Upper lobe of left lung (tissue), 6 donors: ENCODE data around the gene RASGEF1C. TPM values are rescaled to one million over a fixed set of nuclear protein-coding genes. Genes with fewer than 3 reads are reported as not detected.

Experiments used
- ATAC-seq, 2 donors: fragments of 200-7000 bp; cut with Tn5 transposase; one replicate each; pipeline ENCODE4 v1.9.1; 2022; ENCODE audit warnings: mild to moderate bottlenecking in 2 of 2, moderate library complexity in 2 of 2; ENCODE audit not compliant: low FRiP score in 2 of 2
- DNase-seq, 2 donors: peaks; one replicate each; pipeline ENCODE4 v3.0.0-alpha.2; 2019 to 2020
- H3K27ac ChIP-seq, 4 donors: fragments of 200-600 bp; sonication (generic); one replicate each; pipeline ENCODE4 v1.5.1; 2016 to 2019
- H3K27me3 ChIP-seq, 4 donors: fragments of 200-600 bp; sonication (generic); one replicate each; pipeline ENCODE4 v1.5.1; 2017 to 2019
- H3K36me3 ChIP-seq, 4 donors: fragments of 200-600 bp; sonication (generic); one replicate each; pipeline ENCODE4 v1.5.1; 2016 to 2019
- H3K4me1 ChIP-seq, 4 donors: fragments of 200-600 bp; sonication (generic); one replicate each; pipeline ENCODE4 v1.5.1; 2018 to 2019
- H3K4me3 ChIP-seq, 4 donors: fragments of 200-600 bp; sonication (generic); one replicate each; pipeline ENCODE4 v1.5.1; 2017 to 2019; ENCODE audit warnings: mild to moderate bottlenecking in 2 of 4, moderate library complexity in 1 of 4
- H3K9me3 ChIP-seq, 4 donors: fragments of 200-600 bp; sonication (generic); one replicate each; pipeline ENCODE4 v1.5.1; 2018 to 2019
- CTCF ChIP-seq, 6 experiments: fragments of 450-650 bp in 4 of 6; fragments of 200-600 bp in 2 of 6; sonication (generic) in 2 of 6; IDR thresholded peaks; one replicate each; pipeline ENCODE4 v1.5.1; 2016 to 2019; ENCODE audit warnings: antibody characterized with exemption in 6 of 6
- EP300 ChIP-seq, 4 donors: sonication (generic); formaldehyde crosslinking; IDR thresholded peaks; one replicate each; pipeline ENCODE4 v1.5.1; 2017; ENCODE audit warnings: antibody characterized with exemption in 4 of 4, control low read depth in 2 of 4
- POLR2A ChIP-seq, 4 donors: fragments of 450-650 bp; IDR thresholded peaks; one replicate each; pipeline ENCODE4 v1.5.1; 2016 to 2017; ENCODE audit warnings: antibody characterized with exemption in 4 of 4, mild to moderate bottlenecking in 2 of 4
- POLR2AphosphoS5 ChIP-seq, 2 donors: sonication (generic); formaldehyde crosslinking; IDR thresholded peaks; one replicate each; pipeline ENCODE4 v1.5.1; 2017; ENCODE audit warnings: antibody characterized with exemption in 2 of 2
- WGBS, 2 donors: methylation state at CpG; one replicate each; pipeline ENCODE4 v1.1.5; 2017 to 2018; 5-methylcytosine and 5-hydroxymethylcytosine counted together
- total RNA-seq, 6 donors: library from RNA; depleted of rRNA in 4 of 6; stranded (reverse); fragments of >200 nt in 4 of 6; gene quantifications; one replicate each; pipeline versions ENCODE4 v1.1.0 to v1.2.1, GENCODE V29; 2016 to 2021
- donor health status: DM: no; HTN: no; CAD: no; lungs with moderate emphysema.
- donor health status: DM: no; HTN: yes; CAD: no; lungs with severe emphysema.

RASGEF1C gene
- total RNA-seq, 6 donors from 2014 or later = not detected

- Histone ChIP-seq H3K36me3 (no peaks in the 10 kb centered on the region), H3K27ac (no peak overlapping the region), H3K4me1 (peaks cover 0 to 6% (median 2%) of the 10 kb centered on the region in 4 donors), H3K27me3 (no peaks in the 10 kb centered on the region), H3K9me3 (peaks cover 0 to 7% (median 2%) of the 10 kb centered on the region in 4 donors), H3K4me3 (no peak overlapping the region)
- DNase-seq (no peak), ATAC-seq (no peak)
- TF ChIP-seq POLR2A (IDR thresholded peaks at IDR 0.05) (no peak), EP300 (IDR thresholded peaks at IDR 0.05) (no peak), CTCF (IDR thresholded peaks at IDR 0.05) (no peak), POLR2AphosphoS5 (IDR thresholded peaks at IDR 0.05) (no peak)
- WGBS, 2 donors = 69 to 71% methylated on average over 21 to 23 of the region's 23 CpGs
Observed at GRCh38 chr5:180179442-180180420, 29.3 kb downstream of the RASGEF1C start.

- no peak for TF ChIP-seq CTCF (IDR thresholded peaks at IDR 0.05)
- TF ChIP-seq POLR2A (IDR thresholded peaks at IDR 0.05) = no peak
- no peak for TF ChIP-seq POLR2AphosphoS5 (IDR thresholded peaks at IDR 0.05)
- no peak for TF ChIP-seq EP300 (IDR thresholded peaks at IDR 0.05)
- ATAC-seq (no peak), DNase-seq (peak in 1 of 2 donors; percentile 46)
- WGBS, 2 donors = 84 to 86% methylated on average over 24 to 25 of the region's 25 CpGs
- H3K4me1 ChIP-seq = peaks cover 0 to 6% (median 2%) of the 10 kb centered on the region in 4 donors
- H3K36me3 ChIP-seq = no peaks in the 10 kb centered on the region
- H3K4me3 ChIP-seq = no peak overlapping the region
- no peaks in the 10 kb centered on the region for H3K9me3 ChIP-seq
- no peak overlapping the region for H3K27ac ChIP-seq
- no peaks in the 10 kb centered on the region for H3K27me3 ChIP-seq
Observed at GRCh38 chr5:180178531-180179441, 30.2 kb downstream of the RASGEF1C start.

GRCh38 chr5:180176191-180176590 is 32.8 kb downstream of the RASGEF1C start:
- H3K27me3 ChIP-seq = no peaks in the 10 kb centered on the region
- no peak for ATAC-seq
- WGBS, 2 donors = 87 to 92% methylated on average over 3 to 8 of the region's 8 CpGs
- H3K9me3 ChIP-seq = no peaks in the 10 kb centered on the region
- no peak overlapping the region for H3K4me3 ChIP-seq
- no peaks in the 10 kb centered on the region for H3K36me3 ChIP-seq
- TF ChIP-seq CTCF (IDR thresholded peaks at IDR 0.05) = no peak
- no peak for TF ChIP-seq POLR2A (IDR thresholded peaks at IDR 0.05)
- no peak for TF ChIP-seq POLR2AphosphoS5 (IDR thresholded peaks at IDR 0.05)
- no peak for TF ChIP-seq EP300 (IDR thresholded peaks at IDR 0.05)
- H3K27ac ChIP-seq = no peak overlapping the region
- peak in 1 of 2 donors; percentile 64 for DNase-seq
- H3K4me1 ChIP-seq = peaks cover 0 to 6% (median 2%) of the 10 kb centered on the region in 4 donors

- no peak for TF ChIP-seq EP300 (IDR thresholded peaks at IDR 0.05)
- TF ChIP-seq POLR2AphosphoS5 (IDR thresholded peaks at IDR 0.05) = no peak
- no peak for TF ChIP-seq POLR2A (IDR thresholded peaks at IDR 0.05)
- no peak for TF ChIP-seq CTCF (IDR thresholded peaks at IDR 0.05)
- no peak overlapping the region for H3K27ac ChIP-seq
Observed at GRCh38 chr5:180175015-180175431, 34.0 kb downstream of the RASGEF1C start.

More at GRCh38 chr5:180175015-180175431, 34.0 kb downstream of the RASGEF1C start:
- Histone ChIP-seq H3K4me3 (no peak overlapping the region), H3K36me3 (no peaks in the 10 kb centered on the region), H3K27me3 (no peaks in the 10 kb centered on the region), H3K4me1 (peaks cover 0 to 6% (median 2%) of the 10 kb centered on the region in 4 donors), H3K9me3 (no peaks in the 10 kb centered on the region)
- DNase-seq (peak in 1 of 2 donors; percentile 65), ATAC-seq (no peak)
- WGBS, 2 donors = 80 to 88% methylated on average over 1 to 7 of the region's 7 CpGs
